Mucosa of stomach (tissue), 1 donor: ENCODE results near the gene FOXJ3.

Experiments used
- H3K27me3 ChIP-seq: one replicate; pipeline ENCODE4 v1.7.0; 2013; ENCODE audit warnings: mild to moderate bottlenecking, low read length; ENCODE audit not compliant: control insufficient read depth, insufficient read depth
- H3K36me3 ChIP-seq: one replicate; pipeline ENCODE4 v1.7.0; 2013; ENCODE audit warnings: low read length; ENCODE audit not compliant: control insufficient read depth, insufficient read depth
- H3K4me1 ChIP-seq: one replicate; pipeline ENCODE4 v1.7.0; 2013; ENCODE audit warnings: mild to moderate bottlenecking, low read length; ENCODE audit not compliant: control insufficient read depth, insufficient read depth
- H3K4me3 ChIP-seq: one replicate; pipeline ENCODE4 v1.7.0; 2013; ENCODE audit warnings: low read length
- H3K9ac ChIP-seq: one replicate; pipeline ENCODE4 v1.7.0; 2013; ENCODE audit warnings: mild to moderate bottlenecking, low read length, moderate library complexity
- H3K9me3 ChIP-seq: one replicate; pipeline ENCODE4 v1.7.0; 2013; ENCODE audit warnings: mild to moderate bottlenecking, low read length, moderate library complexity; ENCODE audit not compliant: control insufficient read depth
- donor health status: Pancreatic carcinoma.

FOXJ3 gene

DNA sequence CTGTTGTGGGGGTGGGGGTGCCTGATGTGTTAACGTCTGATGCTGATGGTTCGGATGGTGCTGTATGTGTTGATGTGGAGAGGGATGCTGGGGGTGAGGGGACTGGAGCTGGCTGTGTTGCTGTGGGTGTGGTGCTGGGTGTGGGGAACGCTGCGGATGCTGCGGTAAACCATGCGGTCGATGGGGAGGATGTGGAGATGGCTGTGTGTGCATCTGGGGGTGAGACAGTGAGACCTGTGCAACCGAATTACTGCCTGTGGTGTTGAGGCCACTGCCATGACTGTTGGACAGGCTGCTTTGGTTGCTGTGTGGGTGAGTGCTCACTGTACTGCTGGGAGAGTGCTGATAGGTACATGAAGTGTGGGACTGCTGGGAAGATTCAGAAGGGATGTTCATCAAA lies 143.7 kb downstream of the FOXJ3 start:
- Histone ChIP-seq H3K4me3 (no peak overlapping the region), H3K9ac (no peak overlapping the region), H3K9me3 (no peaks in the 10 kb centered on the region), H3K27me3 (no peaks in the 10 kb centered on the region), H3K36me3 (no peaks in the 10 kb centered on the region), H3K4me1 (no peaks in the 10 kb centered on the region)

DNA sequence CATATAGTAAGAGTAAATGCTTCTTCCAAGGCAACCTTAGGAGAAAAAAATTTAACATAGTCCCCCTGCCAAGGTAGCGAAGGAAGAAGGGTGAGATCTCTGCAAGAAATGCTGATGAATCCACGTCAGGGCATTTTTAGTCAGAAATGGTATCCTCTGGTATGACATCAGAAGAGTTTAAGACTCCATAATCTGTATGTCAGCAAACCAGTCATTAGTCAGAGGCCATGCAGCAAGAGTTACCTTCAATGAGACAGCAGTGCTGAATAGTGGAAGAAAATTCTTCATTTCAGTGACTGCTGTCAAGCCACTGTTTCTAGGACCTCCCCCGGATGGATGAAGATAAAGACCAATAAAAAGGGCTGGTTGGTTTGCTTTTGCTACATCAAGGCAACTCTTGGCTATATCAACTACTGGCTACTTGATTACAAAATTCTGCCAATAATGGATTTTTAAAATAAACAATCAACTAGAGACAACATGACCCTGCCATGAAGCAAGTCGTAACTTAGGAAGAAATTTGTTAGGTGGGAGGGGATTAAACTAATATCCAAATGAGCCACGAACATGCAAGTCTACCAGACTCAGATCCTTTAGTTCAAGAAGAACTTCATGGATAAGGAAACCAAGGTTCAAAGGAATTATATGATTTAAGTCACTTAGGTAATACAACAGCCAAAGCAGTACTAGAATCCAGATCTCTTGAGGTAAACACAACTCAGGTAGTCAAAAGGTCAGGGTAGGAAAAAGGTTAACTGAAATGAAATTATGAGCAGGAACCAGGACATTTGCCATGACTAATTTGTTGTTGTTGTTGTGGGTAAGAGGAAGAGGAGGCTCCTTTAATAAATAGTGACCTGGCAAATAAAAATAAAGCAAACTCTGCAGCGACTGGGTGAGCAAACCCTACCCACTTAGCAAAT lies 144.8 kb downstream of the FOXJ3 start:
- no peak overlapping the region for H3K9ac ChIP-seq
- no peaks in the 10 kb centered on the region for H3K36me3 ChIP-seq
- no peak overlapping the region for H3K4me3 ChIP-seq
- H3K27me3 ChIP-seq = no peaks in the 10 kb centered on the region
- no peaks in the 10 kb centered on the region for H3K4me1 ChIP-seq
- no peaks in the 10 kb centered on the region for H3K9me3 ChIP-seq

DNA sequence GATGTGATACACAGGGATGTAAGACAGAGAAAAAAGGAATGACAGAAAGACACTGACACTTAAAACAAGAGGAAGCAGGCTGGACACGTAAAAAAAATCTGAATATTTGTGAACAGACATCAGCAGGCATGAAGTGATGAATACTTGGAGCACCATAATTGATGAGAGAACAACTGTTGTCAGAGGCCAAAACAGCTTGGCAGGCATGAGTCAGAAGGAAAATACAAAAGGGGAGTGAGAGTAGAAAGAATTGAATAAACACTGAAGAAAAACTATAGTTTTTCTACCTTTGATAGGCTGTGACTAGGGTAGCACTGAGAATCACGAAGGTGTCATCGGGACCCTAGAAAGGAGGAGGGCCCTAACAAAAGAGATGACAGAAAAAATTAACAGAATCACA lies 148.9 kb downstream of the FOXJ3 start:
- no peaks in the 10 kb centered on the region for H3K36me3 ChIP-seq

DNA sequence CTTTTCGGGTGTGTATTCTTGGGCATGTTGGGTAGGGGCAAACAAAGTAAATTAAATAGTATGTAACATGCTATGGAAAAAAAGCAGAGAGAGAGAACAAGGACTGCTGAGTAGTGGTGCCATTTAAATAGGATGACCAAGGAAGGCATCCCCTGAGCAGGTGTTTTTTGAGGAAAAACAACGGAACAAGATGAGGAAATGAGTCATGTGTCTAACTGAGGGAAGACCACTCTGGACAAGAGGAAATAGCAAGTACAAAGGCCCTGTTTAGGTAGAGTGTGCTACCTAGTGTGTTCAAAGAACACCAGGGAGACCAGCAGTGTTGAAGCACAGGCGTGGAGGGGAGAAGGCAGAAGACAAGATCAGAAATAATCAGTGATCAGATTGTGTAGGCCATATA lies 150.4 kb downstream of the FOXJ3 start:
- Histone ChIP-seq H3K9ac (no peak overlapping the region), H3K36me3 (no peaks in the 10 kb centered on the region), H3K9me3 (no peaks in the 10 kb centered on the region), H3K4me3 (no peak overlapping the region), H3K4me1 (no peaks in the 10 kb centered on the region), H3K27me3 (no peaks in the 10 kb centered on the region)

More for the DNA sequence above, 148.9 kb downstream of the FOXJ3 start:
- Histone ChIP-seq H3K9ac (no peak overlapping the region), H3K4me3 (no peak overlapping the region), H3K27me3 (no peaks in the 10 kb centered on the region), H3K4me1 (no peaks in the 10 kb centered on the region), H3K9me3 (no peaks in the 10 kb centered on the region)

DNA sequence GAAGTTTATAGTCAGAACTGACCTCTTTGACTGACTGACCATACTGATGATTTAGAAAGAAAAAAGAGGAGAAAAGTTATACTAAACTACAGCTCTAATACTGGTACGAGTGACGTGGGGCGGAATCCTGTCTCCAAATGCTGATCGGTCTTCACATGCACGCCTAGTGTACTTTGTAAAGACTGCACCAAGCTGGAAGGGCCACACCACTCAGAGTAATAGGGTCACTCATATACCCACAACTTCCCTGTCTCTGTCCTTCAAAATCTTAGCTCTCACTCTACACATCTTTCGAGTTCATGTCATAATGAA lies 151.1 kb downstream of the FOXJ3 start:
- H3K9ac ChIP-seq = no peak overlapping the region
- H3K4me3 ChIP-seq = no peak overlapping the region
- H3K36me3 ChIP-seq = no peaks in the 10 kb centered on the region
- no peaks in the 10 kb centered on the region for H3K9me3 ChIP-seq
- H3K4me1 ChIP-seq = no peaks in the 10 kb centered on the region
- H3K27me3 ChIP-seq = no peaks in the 10 kb centered on the region

DNA sequence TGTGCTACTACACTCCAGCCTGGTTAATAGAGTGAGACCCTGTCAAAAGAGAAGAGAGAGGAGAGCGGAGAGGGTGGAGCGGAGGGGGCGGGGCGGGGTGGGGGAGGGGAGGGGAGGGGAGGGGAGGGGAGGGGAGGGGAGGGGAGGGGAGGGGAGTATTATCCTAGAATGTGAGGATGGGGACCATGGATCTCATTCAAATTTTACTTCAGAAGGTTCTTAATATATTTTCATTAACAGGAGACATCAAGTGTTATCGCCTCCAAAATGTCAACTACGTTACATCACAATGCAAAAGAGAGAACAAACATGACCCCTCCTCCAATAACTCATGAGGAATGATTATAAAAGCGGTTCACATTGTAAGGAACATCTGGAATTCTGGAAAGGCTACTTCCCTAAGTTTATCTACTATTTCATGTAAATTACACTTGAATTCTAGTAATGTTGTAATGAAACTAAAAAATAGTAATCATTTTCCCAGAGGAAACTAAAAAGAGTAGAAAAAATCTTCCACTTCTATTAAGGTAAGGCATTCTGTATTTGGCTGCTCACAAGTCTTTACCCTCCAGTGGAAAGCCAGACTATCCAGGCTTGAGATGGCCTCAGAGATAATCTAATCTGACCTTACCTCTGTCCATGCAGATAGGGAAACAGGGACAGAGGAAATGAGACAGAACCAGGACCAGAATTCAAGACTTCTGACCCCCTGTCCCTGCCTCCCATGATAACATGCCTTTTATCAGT lies 151.7 kb downstream of the FOXJ3 start:
- no peaks in the 10 kb centered on the region for H3K9me3 ChIP-seq
- no peak overlapping the region for H3K4me3 ChIP-seq
- H3K4me1 ChIP-seq = no peaks in the 10 kb centered on the region
- no peaks in the 10 kb centered on the region for H3K36me3 ChIP-seq
- H3K9ac ChIP-seq = no peak overlapping the region
- H3K27me3 ChIP-seq = no peaks in the 10 kb centered on the region

DNA sequence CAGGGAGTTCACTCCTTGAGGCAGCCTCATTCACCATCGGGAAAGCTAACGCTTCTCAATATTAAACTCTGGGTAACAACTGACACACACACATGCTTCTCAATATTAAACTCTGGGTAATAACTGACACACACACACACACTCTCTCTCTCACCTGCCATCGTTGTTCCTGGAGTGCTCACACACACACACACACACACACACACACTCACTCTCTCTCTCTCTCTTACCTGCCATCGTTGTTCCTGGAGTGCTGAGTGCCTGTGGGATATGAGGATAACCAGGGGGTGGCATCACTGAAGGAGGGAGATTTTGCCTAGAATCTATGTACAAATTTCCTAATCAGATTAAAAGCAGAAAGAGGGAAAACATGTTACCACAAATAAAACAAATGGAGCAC lies 153.3 kb downstream of the FOXJ3 start:
- H3K9me3 ChIP-seq = no peaks in the 10 kb centered on the region
- H3K4me3 ChIP-seq = no peak overlapping the region
- no peak overlapping the region for H3K9ac ChIP-seq
- H3K4me1 ChIP-seq = peaks cover 15% of the 10 kb centered on the region
- no peaks in the 10 kb centered on the region for H3K36me3 ChIP-seq
- H3K27me3 ChIP-seq = no peaks in the 10 kb centered on the region

DNA sequence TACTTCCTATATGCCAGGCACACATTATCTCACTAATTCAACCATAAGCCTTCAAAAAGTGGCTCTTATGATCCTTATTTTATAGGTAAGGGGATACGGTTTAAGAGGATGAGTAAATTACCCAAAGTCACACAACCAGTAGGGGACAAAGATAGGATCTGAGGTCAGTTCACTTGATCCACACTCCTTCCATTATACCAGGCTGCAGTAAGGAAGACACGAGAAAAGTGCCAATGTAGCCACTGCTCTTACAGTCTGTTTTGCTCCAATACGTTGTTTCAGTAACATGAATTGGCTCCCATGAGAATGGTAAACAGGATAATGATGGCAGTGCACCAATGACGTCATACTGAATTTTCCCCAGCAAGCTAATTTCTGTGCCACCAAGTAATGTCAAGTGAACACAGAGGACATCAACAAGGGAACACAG lies 155.1 kb downstream of the FOXJ3 start:
- H3K36me3 ChIP-seq = no peaks in the 10 kb centered on the region
- H3K9ac ChIP-seq = no peak overlapping the region
- H3K27me3 ChIP-seq = no peaks in the 10 kb centered on the region
- H3K4me1 ChIP-seq = peaks cover 15% of the 10 kb centered on the region
- no peak overlapping the region for H3K4me3 ChIP-seq
- no peaks in the 10 kb centered on the region for H3K9me3 ChIP-seq

DNA sequence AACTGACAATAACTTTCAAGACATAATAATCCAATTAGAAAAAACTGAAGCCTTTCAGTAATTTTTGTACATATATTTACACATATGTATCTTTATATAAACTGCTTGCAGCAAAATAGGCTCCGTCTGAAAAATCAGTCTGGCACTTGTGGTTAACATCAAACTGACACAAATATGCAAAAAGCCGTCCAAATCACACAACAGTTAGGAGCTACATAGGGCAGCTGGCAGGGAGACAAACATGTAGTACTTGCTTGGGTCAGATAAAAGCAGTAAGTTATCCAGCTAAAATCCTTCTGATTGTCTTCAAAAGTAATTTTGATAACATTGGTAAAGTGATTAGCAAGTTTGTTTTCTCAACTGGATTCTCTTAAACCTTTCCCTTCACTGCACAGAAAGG lies 155.8 kb downstream of the FOXJ3 start:
- H3K4me1 ChIP-seq = peaks cover 15% of the 10 kb centered on the region

DNA sequence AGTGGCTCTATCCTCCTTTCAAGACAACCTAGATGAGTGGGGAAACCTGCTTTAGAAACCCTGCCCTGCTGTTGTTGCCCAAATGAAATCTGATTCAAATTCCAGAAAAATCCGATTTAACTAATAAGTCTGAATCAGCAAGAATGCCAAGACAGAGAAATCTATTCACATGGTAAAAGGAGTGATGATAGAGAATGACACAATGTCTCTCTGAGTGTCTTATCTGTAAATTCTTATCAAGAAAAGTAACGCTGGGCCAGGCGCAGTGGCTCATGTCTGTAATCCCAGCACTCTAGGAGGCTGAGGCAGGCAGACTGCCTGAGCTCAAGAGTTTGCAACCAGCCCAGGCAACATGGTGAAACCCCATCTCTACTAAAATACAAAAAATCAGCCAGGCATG lies 156.8 kb downstream of the FOXJ3 start:
- Histone ChIP-seq H3K9ac (no peak overlapping the region), H3K36me3 (no peaks in the 10 kb centered on the region), H3K27me3 (no peaks in the 10 kb centered on the region), H3K4me3 (no peak overlapping the region), H3K9me3 (no peaks in the 10 kb centered on the region), H3K4me1 (peaks cover 17% of the 10 kb centered on the region)

More for the DNA sequence above, 155.8 kb downstream of the FOXJ3 start:
- H3K36me3 ChIP-seq = no peaks in the 10 kb centered on the region
- no peak overlapping the region for H3K4me3 ChIP-seq
- no peak overlapping the region for H3K9ac ChIP-seq
- H3K9me3 ChIP-seq = no peaks in the 10 kb centered on the region
- H3K27me3 ChIP-seq = no peaks in the 10 kb centered on the region

DNA sequence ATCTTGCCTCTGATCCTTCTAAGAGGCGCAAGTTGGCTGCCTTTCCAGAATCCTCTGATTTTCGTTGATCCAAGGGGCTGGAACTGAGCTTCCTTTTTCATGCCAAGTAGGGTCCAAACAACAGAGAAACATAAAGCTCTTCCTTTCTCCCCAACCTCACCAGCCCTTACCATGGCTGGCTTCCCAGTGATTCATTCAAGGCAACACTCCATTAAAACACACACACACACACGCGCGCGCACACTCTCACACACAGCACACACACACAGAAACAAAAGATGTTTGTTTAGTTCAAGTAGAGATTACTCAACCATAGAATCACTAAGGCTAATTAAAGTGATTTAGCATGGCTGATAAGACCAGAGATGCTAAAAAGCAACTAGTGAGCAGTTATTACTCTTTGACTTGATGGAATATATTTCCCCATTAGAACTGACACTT lies 157.5 kb downstream of the FOXJ3 start:
- H3K27me3 ChIP-seq = no peaks in the 10 kb centered on the region
- H3K4me3 ChIP-seq = no peak overlapping the region
- H3K36me3 ChIP-seq = no peaks in the 10 kb centered on the region
- peaks cover 24% of the 10 kb centered on the region for H3K4me1 ChIP-seq
- no peak overlapping the region for H3K9ac ChIP-seq
- H3K9me3 ChIP-seq = no peaks in the 10 kb centered on the region

DNA sequence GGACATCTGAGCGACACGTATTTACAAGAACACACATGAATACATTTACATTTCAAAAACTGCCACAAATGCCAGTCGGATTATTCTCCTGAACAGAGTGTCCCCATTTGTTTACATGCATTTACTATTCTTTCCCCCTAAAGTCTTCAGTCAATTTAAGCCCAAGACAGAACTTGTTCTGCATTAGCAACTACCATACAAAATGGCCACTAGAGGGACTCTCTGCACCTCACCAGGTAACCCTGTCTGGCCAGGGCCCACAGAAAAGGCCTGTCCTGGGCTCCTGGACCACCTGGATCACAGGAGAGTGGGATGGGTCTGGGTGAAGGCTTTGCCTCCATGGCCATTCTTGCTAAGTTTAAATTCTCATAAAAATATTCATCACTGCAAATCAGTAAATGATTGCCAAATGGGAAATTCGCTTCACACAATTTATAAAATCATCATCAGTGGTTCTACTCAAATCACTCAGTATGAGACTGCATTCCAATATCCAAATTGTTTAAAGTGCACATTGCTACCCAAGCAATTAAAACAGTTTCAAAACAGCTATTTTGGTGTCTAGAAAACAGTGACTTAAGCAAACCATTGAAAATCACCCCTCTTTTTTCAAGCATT lies 158.0 kb downstream of the FOXJ3 start:
- H3K4me1 ChIP-seq = peaks cover 26% of the 10 kb centered on the region
- no peaks in the 10 kb centered on the region for H3K36me3 ChIP-seq
- H3K9me3 ChIP-seq = no peaks in the 10 kb centered on the region
- H3K27me3 ChIP-seq = no peaks in the 10 kb centered on the region
- no peak overlapping the region for H3K9ac ChIP-seq
- no peak overlapping the region for H3K4me3 ChIP-seq
